SK-N-SH (cell line): ENCODE data around the gene GTF3C1. TPM values are rescaled to one million over a fixed set of nuclear protein-coding genes. Genes with fewer than 3 reads are reported as not detected.

ENCODE experiments used
- CTCF ChIA-PET: fragments of 300-600, 350-600 bp; formaldehyde crosslinking; extraction: SDS; loops from one replicate; lab custom pipeline; 2021; lab: Yijun Ruan, JAX
- POLR2A ChIA-PET: fragments of 350-600 bp; sonication (Branson Sonifier 250); formaldehyde crosslinking; extraction: SDS; loops from one replicate; lab custom pipeline; 2020; ENCODE audit warnings: antibody characterized with exemption, inconsistent platforms; lab: Yijun Ruan, JAX
- DNase-seq: peaks from one replicate; pipeline ENCODE4 v3.0.0; 2012
- H2AFZ ChIP-seq: fragments of 200-600 bp; sonication (generic); 2 replicates; pipeline ENCODE4 v1.8.1; 2016; ENCODE audit warnings: antibody characterized with exemption, mild to moderate bottlenecking, low read depth
- H3F3A ChIP-seq: fragments of 200-600 bp; sonication (generic); replicated peaks from 2 replicates; pipeline ENCODE3; 2016; ENCODE audit warnings: antibody characterized with exemption, mild to moderate bottlenecking; ENCODE audit not compliant: insufficient read depth
- H3K27ac ChIP-seq, 2 experiments: fragments of 200-500 bp in 1 of 2; fragments of 200-600 bp in 1 of 2; sonication (Bioruptor generic) in 1 of 2; sonication (generic), shearing (Covaris generic) in 1 of 2; 2 replicates each; pipeline versions ENCODE4 v1.5.1 to v1.6.1; 2014 to 2016; ENCODE audit warnings: low read depth in 2 of 2, inconsistent platforms in 1 of 2, low read length in 1 of 2, mild to moderate bottlenecking in 1 of 2, mixed read lengths in 1 of 2
- H3K27me3 ChIP-seq: fragments of 200-600 bp; sonication (generic), shearing (Covaris generic); 2 replicates; pipeline ENCODE4 v1.6.1; 2016; ENCODE audit warnings: mixed run types; ENCODE audit not compliant: insufficient read depth
- H3K36me3 ChIP-seq, 2 experiments: fragments of 200-500 bp in 1 of 2; fragments of 200-600 bp in 1 of 2; sonication (Bioruptor generic) in 1 of 2; sonication (generic) in 1 of 2; replicated peaks in 1 of 2; 2 replicates each; pipeline versions ENCODE3 to v1.5.1; 2014 to 2016; ENCODE audit warnings: low read length in 1 of 2, mild to moderate bottlenecking in 1 of 2; ENCODE audit not compliant: insufficient read depth in 2 of 2, control insufficient read depth in 1 of 2
- H3K4me1 ChIP-seq, 2 experiments: fragments of 200-500 bp in 1 of 2; fragments of 200-600 bp in 1 of 2; sonication (Bioruptor generic) in 1 of 2; sonication (generic), shearing (Covaris generic) in 1 of 2; 2 replicates each; pipeline versions ENCODE4 v1.5.1 to v1.6.1; 2014 to 2016; ENCODE audit warnings: low read depth in 1 of 2, low read length in 1 of 2, mixed run types in 1 of 2; ENCODE audit not compliant: insufficient read depth in 2 of 2, control insufficient read depth in 1 of 2
- H3K4me2 ChIP-seq: fragments of 200-600 bp; sonication (generic), shearing (Covaris generic); 2 replicates; pipeline ENCODE4 v1.6.1; 2017; ENCODE audit warnings: mixed run types
- H3K4me3 ChIP-seq, 2 experiments: fragments of 200-500 bp in 1 of 2; fragments of 200-600 bp in 1 of 2; sonication (Bioruptor generic) in 1 of 2; sonication (generic), shearing (Covaris generic) in 1 of 2; 2 replicates each; pipeline versions ENCODE4 v1.5.1 to v1.8.1; 2014 to 2016; ENCODE audit warnings: low read depth in 2 of 2, inconsistent platforms in 1 of 2, low read length in 1 of 2, mild to moderate bottlenecking in 1 of 2, mixed read lengths in 1 of 2, moderate library complexity in 1 of 2
- H3K79me2 ChIP-seq: fragments of 200-600 bp; sonication (generic); 2 replicates; pipeline ENCODE4 v1.8.1; 2017; ENCODE audit warnings: mild to moderate bottlenecking; ENCODE audit not compliant: insufficient read depth
- H3K9ac ChIP-seq: fragments of 200-600 bp; sonication (generic); 2 replicates; pipeline ENCODE4 v1.6.1; 2017; ENCODE audit warnings: mixed run types
- H3K9me2 ChIP-seq: fragments of 200-600 bp; sonication (generic); 2 replicates; pipeline ENCODE4 v1.6.1; 2017; ENCODE audit warnings: mixed run types
- H3K9me3 ChIP-seq: fragments of 200-600 bp; sonication (generic); 2 replicates; pipeline ENCODE4 v1.6.1; 2017; ENCODE audit warnings: mixed run types, mild to moderate bottlenecking, moderate library complexity
- H4K20me1 ChIP-seq: fragments of 200-600 bp; sonication (generic); 2 replicates; pipeline ENCODE4 v1.6.1; 2017; ENCODE audit warnings: mild to moderate bottlenecking, mixed run types; ENCODE audit not compliant: insufficient read depth
- EZH2phosphoT487 ChIP-seq: fragments of 200-600 bp; sonication (generic); IDR thresholded peaks from 2 replicates; pipeline ENCODE4 v1.6.1; 2017; ENCODE audit warnings: low read depth, mixed run types, mild to moderate bottlenecking, antibody characterized with exemption, moderate library complexity, borderline replicate concordance
- FOSL2 ChIP-seq: IDR thresholded peaks from 2 replicates; pipeline ENCODE4 v1.4.0; 2012; ENCODE audit warnings: low read depth, mild to moderate bottlenecking, moderate library complexity, borderline replicate concordance
- GABPA ChIP-seq: IDR thresholded peaks from 2 replicates; pipeline ENCODE4 v1.4.0; 2012; ENCODE audit warnings: low read depth, mild to moderate bottlenecking
- GATA2 ChIP-seq: sonication (generic); formaldehyde crosslinking; IDR thresholded peaks from 2 replicates; pipeline ENCODE4 v1.5.0; 2020; ENCODE audit warnings: mild to moderate bottlenecking, missing genetic modification reagents
- RFX5 ChIP-seq: IDR thresholded peaks from 2 replicates; pipeline ENCODE4 v1.6.1; 2012; ENCODE audit warnings: mild to moderate bottlenecking, improper control_type of control experiment, low read length
- RXRA ChIP-seq: IDR thresholded peaks from 2 replicates; pipeline ENCODE4 v1.4.0; 2012; ENCODE audit warnings: low read depth, mild to moderate bottlenecking, borderline replicate concordance
- SMC3 ChIP-seq: IDR thresholded peaks from 2 replicates; pipeline ENCODE4 v1.6.1; 2012; ENCODE audit warnings: low read depth, low read length, improper control_type of control experiment
- YY1 ChIP-seq: IDR thresholded peaks from 2 replicates; pipeline ENCODE4 v1.4.0; 2012; ENCODE audit warnings: low read depth, mild to moderate bottlenecking
- WGBS: methylation state at CpG from one replicate; pipeline ENCODE4 v1.1.6; 2017; ENCODE audit warnings: low lambda C conversion rate; 5-methylcytosine and 5-hydroxymethylcytosine counted together
- polyA plus RNA-seq, 3 experiments: library from polyadenylated mRNA; depleted of rRNA; stranded (reverse); fragments of >200 nt; gene quantifications; 2 replicates each; pipeline ENCODE4 v1.2.3, GENCODE V29; 2012
- TF ChIP-seq, protein P1 (sequence below): IDR thresholded peaks from 2 replicates; pipeline ENCODE4 v1.4.0; 2012; ENCODE audit warnings: low read depth
- TF ChIP-seq, protein P2 (sequence below): fragments of 150-350 bp; IDR thresholded peaks from 2 replicates; pipeline ENCODE4 v1.6.1; 2017; ENCODE audit warnings: antibody characterized with exemption, low read length, low read depth, borderline replicate concordance
- TF ChIP-seq, protein P3 (sequence below): IDR thresholded peaks from 2 replicates; pipeline ENCODE4 v1.4.0; 2012; ENCODE audit warnings: low read depth, borderline replicate concordance

GTF3C1 gene
- polyA plus RNA-seq, 1 of the 3 experiments (the other 2 are of a cell fraction), result 47.2 TPM

DNA sequence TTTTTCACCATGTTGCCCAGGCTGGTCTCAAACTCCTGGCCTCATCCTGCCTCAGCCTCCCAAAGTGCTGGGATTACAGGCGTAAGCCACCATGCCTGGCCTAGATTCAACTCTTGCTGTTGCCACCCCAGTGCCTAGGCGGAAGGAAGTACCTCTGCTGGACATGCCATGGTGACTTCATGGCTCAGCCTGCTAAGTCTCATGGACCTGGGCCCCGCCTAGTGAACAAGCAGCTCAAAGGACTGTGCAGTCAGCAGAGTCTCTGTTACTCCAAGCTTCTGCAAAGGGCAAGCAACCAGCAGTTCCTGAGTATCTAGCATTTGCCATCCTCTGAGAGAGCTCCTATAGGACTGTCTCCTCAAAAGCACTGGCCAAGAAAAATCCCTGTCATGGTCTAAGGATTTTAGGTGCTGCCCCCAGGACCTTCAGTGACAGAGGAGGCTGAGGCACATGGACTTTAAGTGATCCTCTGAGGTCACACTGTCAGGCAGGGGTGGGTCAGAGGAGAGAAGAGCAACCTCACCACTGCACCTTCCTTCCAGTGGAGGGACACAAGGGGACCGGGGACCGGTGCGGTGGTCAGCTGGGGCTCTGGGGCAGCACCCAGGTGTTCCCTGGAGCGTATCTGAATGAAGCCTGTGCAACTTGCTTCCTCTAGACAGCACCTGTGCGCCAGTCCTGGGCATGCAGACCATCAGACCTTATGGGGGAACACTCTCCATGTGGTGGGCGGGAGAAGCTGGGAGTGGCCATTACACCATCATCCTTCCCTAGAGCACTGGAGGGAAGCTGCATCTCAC, 76.4 kb downstream of the GTF3C1 start:
- TF ChIP-seq, protein P1, sequence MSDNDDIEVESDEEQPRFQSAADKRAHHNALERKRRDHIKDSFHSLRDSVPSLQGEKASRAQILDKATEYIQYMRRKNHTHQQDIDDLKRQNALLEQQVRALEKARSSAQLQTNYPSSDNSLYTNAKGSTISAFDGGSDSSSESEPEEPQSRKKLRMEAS, result no peak
- TF ChIP-seq, protein P2, sequence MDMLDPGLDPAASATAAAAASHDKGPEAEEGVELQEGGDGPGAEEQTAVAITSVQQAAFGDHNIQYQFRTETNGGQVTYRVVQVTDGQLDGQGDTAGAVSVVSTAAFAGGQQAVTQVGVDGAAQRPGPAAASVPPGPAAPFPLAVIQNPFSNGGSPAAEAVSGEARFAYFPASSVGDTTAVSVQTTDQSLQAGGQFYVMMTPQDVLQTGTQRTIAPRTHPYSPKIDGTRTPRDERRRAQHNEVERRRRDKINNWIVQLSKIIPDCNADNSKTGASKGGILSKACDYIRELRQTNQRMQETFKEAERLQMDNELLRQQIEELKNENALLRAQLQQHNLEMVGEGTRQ, result no peak
- TF ChIP-seq GABPA, result no peak
- TF ChIP-seq RFX5, result no peak
- no peak for TF ChIP-seq SMC3
- no peak for TF ChIP-seq GATA2 (CRISPR knock-in tag)
- TF ChIP-seq FOSL2, result no peak
- TF ChIP-seq, protein P3, sequence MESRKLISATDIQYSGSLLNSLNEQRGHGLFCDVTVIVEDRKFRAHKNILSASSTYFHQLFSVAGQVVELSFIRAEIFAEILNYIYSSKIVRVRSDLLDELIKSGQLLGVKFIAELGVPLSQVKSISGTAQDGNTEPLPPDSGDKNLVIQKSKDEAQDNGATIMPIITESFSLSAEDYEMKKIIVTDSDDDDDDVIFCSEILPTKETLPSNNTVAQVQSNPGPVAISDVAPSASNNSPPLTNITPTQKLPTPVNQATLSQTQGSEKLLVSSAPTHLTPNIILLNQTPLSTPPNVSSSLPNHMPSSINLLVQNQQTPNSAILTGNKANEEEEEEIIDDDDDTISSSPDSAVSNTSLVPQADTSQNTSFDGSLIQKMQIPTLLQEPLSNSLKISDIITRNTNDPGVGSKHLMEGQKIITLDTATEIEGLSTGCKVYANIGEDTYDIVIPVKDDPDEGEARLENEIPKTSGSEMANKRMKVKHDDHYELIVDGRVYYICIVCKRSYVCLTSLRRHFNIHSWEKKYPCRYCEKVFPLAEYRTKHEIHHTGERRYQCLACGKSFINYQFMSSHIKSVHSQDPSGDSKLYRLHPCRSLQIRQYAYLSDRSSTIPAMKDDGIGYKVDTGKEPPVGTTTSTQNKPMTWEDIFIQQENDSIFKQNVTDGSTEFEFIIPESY, result no peak
- no peak for TF ChIP-seq YY1
- no peak for TF ChIP-seq EZH2phosphoT487
- TF ChIP-seq RXRA, result no peak
- Histone ChIP-seq H3K9me3 (no peaks in the 10 kb centered on the region), H2AFZ (no peak overlapping the region), H3K4me3 (no peak overlapping the region), H3F3A (peaks cover 23% of the 10 kb centered on the region), H3K9ac (no peak overlapping the region), H3K4me1 (peaks cover 0 to 24% of the 10 kb centered on the region in 2 experiments; a peak in 2 of 4 replicates), H3K27me3 (no peaks in the 10 kb centered on the region), H3K79me2 (no peaks in the 10 kb centered on the region), H3K27ac (no peak overlapping the region), H3K4me2 (no peak overlapping the region), H4K20me1 (no peaks in the 10 kb centered on the region), H3K9me2 (no peaks in the 10 kb centered on the region), H3K36me3 (peaks cover 45 to 70% of the 10 kb centered on the region in 2 experiments)
- DNase-seq, result no peak
- ChIA-PET POLR2A (no interaction called here), CTCF (interaction anchor here (1.0 to 1.3 kb wide), 2 partner anchors 15 to 394 kb away, joined by 3 read pairs; no protein-coding TSS in a partner anchor)
- WGBS, result 98% methylated on average over 6 of the region's 9 CpGs
